ENCODE measurements around the gene MAL. TPM values are rescaled to one million over a fixed set of nuclear protein-coding genes. Genes with fewer than 3 reads are reported as not detected.

The MAL gene
- not detected for total RNA-seq
- long read RNA-seq, result 0 reads

- no peak for DNase-seq (ENCODE audit: low spot score)
These were observed at the start of gene MAL for GRCh38 chr2:95025406-95026319. Gene MAL (plus strand): TSS chr2:95025708. CDS start chr2:95025793, 85 bp downstream.

- DNase-seq (ENCODE audit: low spot score), result no peak
These were observed 47.7 kb upstream of the MAL start for GRCh38 chr2:94977826-94978225.

GRCh38 chr2:94978917-94979316 is 46.6 kb upstream of the MAL start:
- no peak for DNase-seq (ENCODE audit: low spot score)

- DNase-seq (ENCODE audit: low spot score), result no peak
These were observed 45.8 kb upstream of the MAL start for GRCh38 chr2:94979406-94980375.

- DNase-seq (ENCODE audit: low spot score), result no peak
These were observed 45.1 kb upstream of the MAL start for GRCh38 chr2:94980406-94980805.

GRCh38 chr2:94982156-94982555 is 43.4 kb upstream of the MAL start:
- DNase-seq (ENCODE audit: low spot score), result no peak

- DNase-seq (ENCODE audit: low spot score), result no peak
These were observed 42.8 kb upstream of the MAL start for GRCh38 chr2:94982675-94983074.

- DNase-seq (ENCODE audit: low spot score), result no peak
These were observed 40.4 kb upstream of the MAL start for GRCh38 chr2:94984964-94985575.

- DNase-seq (ENCODE audit: low spot score), result no peak
These were observed 39.9 kb upstream of the MAL start for GRCh38 chr2:94985636-94986035.

GRCh38 chr2:94986392-94986963 is 39.0 kb upstream of the MAL start:
- DNase-seq (ENCODE audit: low spot score), result no peak

- peak; percentile 67 for DNase-seq (ENCODE audit: low spot score)
These were observed 38.2 kb upstream of the MAL start for GRCh38 chr2:94987074-94988020.

GRCh38 chr2:94990956-94991355 is 34.6 kb upstream of the MAL start:
- DNase-seq (ENCODE audit: low spot score), result peak; percentile 35

- no peak for DNase-seq (ENCODE audit: low spot score)
These were observed 33.1 kb upstream of the MAL start for GRCh38 chr2:94992360-94992759.

GRCh38 chr2:94993176-94994062 is 32.1 kb upstream of the MAL start:
- DNase-seq (ENCODE audit: low spot score), result peak; percentile 69

- peak; percentile 68 for DNase-seq (ENCODE audit: low spot score)
These were observed 31.2 kb upstream of the MAL start for GRCh38 chr2:94994063-94994913.

GRCh38 chr2:94994914-94995552 is 30.5 kb upstream of the MAL start:
- peak; percentile 39 for DNase-seq (ENCODE audit: low spot score)

GRCh38 chr2:94995553-94996304 is 29.8 kb upstream of the MAL start:
- DNase-seq (ENCODE audit: low spot score), result peak; percentile 71
